ENCODE data around the gene TRAM2. TPM values are rescaled to one million over a fixed set of nuclear protein-coding genes. Genes with fewer than 3 reads are reported as not detected.

Gene TRAM2
- total RNA-seq, 2 experiments from 2014 or later: 7.1 to 7.6 TPM

DNA sequence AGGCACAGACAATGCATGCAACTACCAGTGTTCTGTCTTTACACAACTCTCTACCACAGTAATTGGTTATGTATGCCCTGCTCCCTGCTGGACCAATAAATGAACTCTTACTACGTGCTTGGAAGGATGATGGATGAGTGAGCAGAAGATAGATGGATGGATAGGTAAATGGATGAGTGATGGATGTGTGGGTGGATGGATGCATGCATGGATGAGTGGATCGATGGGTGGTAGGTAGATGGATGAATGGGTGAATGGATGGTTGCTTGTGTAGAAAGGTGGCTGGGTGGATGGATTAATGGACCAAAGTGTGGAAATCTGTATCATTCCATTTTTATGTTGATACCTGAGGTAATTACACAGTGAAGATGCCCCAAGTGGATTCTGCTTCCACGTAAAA, 10.1 kb upstream of the TRAM2 start:
- ATAC-seq (ENCODE audit: poor library complexity) (no peak), DNase-seq (no peak)
- intact Hi-C loops (cut with DNase I, micrococcal nuclease): no loop called here
- Mint-ChIP-seq H3K9me3 (no peaks in the 10 kb centered on the region), H3K4me3 (no peak overlapping the region), H3K27me3 (no peaks in the 10 kb centered on the region), H3K27ac (no peak overlapping the region), H3K4me1 (ENCODE audit: low read depth) (no peaks in the 10 kb centered on the region), H3K36me3 (ENCODE audit: low read depth) (peaks cover 3% of the 10 kb centered on the region)
- H3K36me3 ChIP-seq (ENCODE audit: insufficient read depth, low read length): no peaks in the 10 kb centered on the region
- H3K27me3 ChIP-seq (ENCODE audit: control insufficient read depth in 1 of 2, insufficient read depth in 2 of 2, low read length in 2 of 2): no peaks in the 10 kb centered on the region
- no peaks in the 10 kb centered on the region for H3K9me3 ChIP-seq (ENCODE audit: control insufficient read depth in 1 of 2, insufficient read depth in 1 of 2, low read length in 2 of 2)
- no peak overlapping the region for H3K27ac ChIP-seq (ENCODE audit: low read depth in 1 of 2, low read length in 2 of 2)
- ChIA-PET CTCF (no interaction called here), POLR2A (no interaction called here)
- no peak overlapping the region for H3K4me3 ChIP-seq (ENCODE audit: low read length)
- no peak for TF ChIP-seq CTCF (IDR thresholded peaks at IDR 0.05)
- H3K4me1 ChIP-seq (ENCODE audit: insufficient read depth, low read length): no peaks in the 10 kb centered on the region

DNA sequence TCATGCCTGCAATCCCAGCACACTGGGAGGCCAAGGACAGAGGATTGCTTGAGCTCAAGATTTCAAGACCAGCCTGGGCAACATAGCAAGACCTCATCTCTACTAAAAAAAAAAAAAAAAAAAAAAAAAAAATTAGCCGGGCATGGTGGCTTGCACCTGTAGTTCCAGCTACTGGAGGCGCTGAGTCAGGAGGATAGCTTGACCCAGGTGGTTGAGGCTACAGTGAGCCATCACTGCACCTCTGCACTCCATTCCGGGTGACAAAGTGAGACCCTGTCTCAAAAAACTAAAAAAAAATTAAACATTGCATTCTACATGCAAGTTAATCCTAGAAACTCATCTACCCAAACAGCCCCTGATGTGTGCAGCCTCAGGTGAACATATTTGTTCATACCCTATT, 7.3 kb upstream of the TRAM2 start:
- no peak overlapping the region for H3K27ac Mint-ChIP-seq
- Histone ChIP-seq H3K27me3 (ENCODE audit: control insufficient read depth in 1 of 2, insufficient read depth in 2 of 2, low read length in 2 of 2) (no peaks in the 10 kb centered on the region), H3K4me3 (ENCODE audit: low read length) (no peak overlapping the region), H3K9me3 (ENCODE audit: control insufficient read depth in 1 of 2, insufficient read depth in 1 of 2, low read length in 2 of 2) (no peaks in the 10 kb centered on the region), H3K27ac (ENCODE audit: low read depth in 1 of 2, low read length in 2 of 2) (no peak overlapping the region), H3K4me1 (ENCODE audit: insufficient read depth, low read length) (no peaks in the 10 kb centered on the region), H3K36me3 (ENCODE audit: insufficient read depth, low read length) (no peaks in the 10 kb centered on the region)
- H3K36me3 Mint-ChIP-seq (ENCODE audit: low read depth): peaks cover 3% of the 10 kb centered on the region
- DNase-seq (no peak), ATAC-seq (ENCODE audit: poor library complexity) (no peak)
- ChIA-PET POLR2A (no interaction called here), CTCF (no interaction called here)
- H3K27me3 Mint-ChIP-seq: no peaks in the 10 kb centered on the region
- H3K4me3 Mint-ChIP-seq: no peak overlapping the region
- intact Hi-C loops (cut with DNase I, micrococcal nuclease): no loop called here
- peaks cover 1% of the 10 kb centered on the region for H3K4me1 Mint-ChIP-seq (ENCODE audit: low read depth)
- no peak for TF ChIP-seq CTCF (IDR thresholded peaks at IDR 0.05)
- H3K9me3 Mint-ChIP-seq: no peaks in the 10 kb centered on the region

DNA sequence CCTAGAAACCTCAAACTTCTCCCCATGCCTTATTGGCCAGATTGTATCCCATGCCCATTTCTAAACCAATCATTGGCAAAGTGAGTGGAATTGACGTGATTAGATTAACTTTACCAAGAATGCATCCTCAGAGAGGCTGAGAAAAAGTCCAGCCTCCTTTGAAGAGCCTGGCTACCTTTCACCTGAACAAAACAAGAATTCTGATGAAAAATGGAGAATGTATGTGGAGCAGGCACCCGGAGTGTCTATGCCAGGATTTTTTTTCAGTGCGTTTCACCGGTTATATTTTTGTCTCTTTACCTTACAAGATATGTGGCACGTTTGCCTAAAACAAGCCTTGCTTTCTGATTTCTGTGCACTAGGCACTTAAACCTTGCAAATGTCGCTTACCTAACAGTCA, 6.1 kb upstream of the TRAM2 start:
- Histone ChIP-seq H3K27ac (ENCODE audit: low read depth in 1 of 2, low read length in 2 of 2) (no peak overlapping the region), H3K4me3 (ENCODE audit: low read length) (no peak overlapping the region), H3K36me3 (ENCODE audit: insufficient read depth, low read length) (no peaks in the 10 kb centered on the region), H3K4me1 (ENCODE audit: insufficient read depth, low read length) (no peaks in the 10 kb centered on the region), H3K9me3 (ENCODE audit: control insufficient read depth in 1 of 2, insufficient read depth in 1 of 2, low read length in 2 of 2) (no peaks in the 10 kb centered on the region), H3K27me3 (ENCODE audit: control insufficient read depth in 1 of 2, insufficient read depth in 2 of 2, low read length in 2 of 2) (no peaks in the 10 kb centered on the region)
- no peak for ATAC-seq (ENCODE audit: poor library complexity)
- peaks cover 3% of the 10 kb centered on the region for H3K36me3 Mint-ChIP-seq (ENCODE audit: low read depth)
- DNase-seq: no peak
- H3K4me1 Mint-ChIP-seq (ENCODE audit: low read depth): peaks cover 8% of the 10 kb centered on the region
- H3K4me3 Mint-ChIP-seq: no peak overlapping the region
- no peak for TF ChIP-seq CTCF (IDR thresholded peaks at IDR 0.05)
- no peaks in the 10 kb centered on the region for H3K27me3 Mint-ChIP-seq
- intact Hi-C loops (cut with DNase I, micrococcal nuclease): no loop called here
- no peak overlapping the region for H3K27ac Mint-ChIP-seq
- POLR2A ChIA-PET: no interaction called here
- H3K9me3 Mint-ChIP-seq: no peaks in the 10 kb centered on the region
- CTCF ChIA-PET: no interaction called here

Measured in CD4-positive, alpha-beta T cell (primary cell).